Amygdala (tissue), 56 donors: ENCODE results near the gene S100A4.

Source experiments
- DNase-seq, 56 donors: peaks; one replicate each; lab custom pipeline; 2025; lab: John Stamatoyannopoulos, UW

Gene S100A4

GRCh38 chr1:153549741-153550397 is 4.3 kb upstream of the S100A4 start:
- no peak for DNase-seq

- DNase-seq, result peak in 5 of 56 donors; percentile 23 to 49 (median 27)
Observed at GRCh38 chr1:153548722-153549688, 3.4 kb upstream of the S100A4 start, which contains the start of gene S100A3. Gene S100A3 (minus strand): TSS chr1:153549258. CDS start chr1:153548485, 773 bp downstream.

GRCh38 chr1:153547560-153548551 is 2.2 kb upstream of the S100A4 start:
- DNase-seq, result no peak

GRCh38 chr1:153546796-153547559 is 1.4 kb upstream of the S100A4 start:
- DNase-seq, result no peak

GRCh38 chr1:153546371-153546770 is 765 bp upstream of the S100A4 start:
- DNase-seq, result no peak

- no peak for DNase-seq
Observed at GRCh38 chr1:153544453-153545066, 1.0 kb downstream of the S100A4 start.

- no peak for DNase-seq
Observed at GRCh38 chr1:153543736-153544135, 1.9 kb downstream of the S100A4 start.

GRCh38 chr1:153542956-153543711 is 2.5 kb downstream of the S100A4 start:
- DNase-seq, result no peak

- no peak for DNase-seq
Observed at GRCh38 chr1:153541641-153542590, 3.7 kb downstream of the S100A4 start.

GRCh38 chr1:153540394-153541361 is 4.9 kb downstream of the S100A4 start, which contains the start of gene S100A5:
Gene S100A5 (minus strand): TSS chr1:153540934. CDS start chr1:153540191, 743 bp downstream.
- DNase-seq, result peak in 5 of 56 donors; percentile 7 to 20 (median 11)

GRCh38 chr1:153539395-153540093 is 6.1 kb downstream of the S100A4 start:
- DNase-seq, result no peak

- DNase-seq, result peak in 1 of 56 donors; percentile 29
Observed at GRCh38 chr1:153538315-153538821, 7.2 kb downstream of the S100A4 start.

- DNase-seq, result no peak
Observed at GRCh38 chr1:153537376-153537730, 8.3 kb downstream of the S100A4 start.

GRCh38 chr1:153536671-153537375 is 8.8 kb downstream of the S100A4 start:
- DNase-seq, result no peak
